K562 (cell line): ENCODE measurements around the gene VPS18. TPM values are rescaled to one million over a fixed set of nuclear protein-coding genes. Genes with fewer than 3 reads are reported as not detected.
A peak's percentile ranks its signal among the peaks of the same experiment; 100 is the strongest.

Experiments
- ATAC-seq: fragments of 200-7000 bp; cut with Tn5 transposase; 3 replicates; pipeline ENCODE4 v1.9.1; 2020; ENCODE audit warnings: moderate library complexity
- BruUV-seq: library from RNA; stranded (reverse); fragments of 400-500 nt; replicated peaks from 2 replicates; lab custom pipeline; 2021; lab: Mats Ljungman, UMichigan
- CTCF ChIA-PET: fragments of 300-600 bp; formaldehyde crosslinking; extraction: SDS; loops from one replicate; lab custom pipeline; 2021; ENCODE audit warnings: low intra/inter-chr PET ratio; lab: Yijun Ruan, JAX
- POLR2A ChIA-PET: fragments of 300-600, 350-650 bp; sonication (Branson Sonifier 250); formaldehyde crosslinking; extraction: SDS; loops from one replicate; lab custom pipeline; 2021; ENCODE audit warnings: antibody characterized with exemption, inconsistent platforms; lab: Yijun Ruan, JAX
- DNase-seq, 4 experiments: peaks; one replicate each; pipeline versions ENCODE4 v3.0.0 to v3.0.0-alpha.2; 2011 to 2018; ENCODE audit warnings: low spot score in 3 of 4, mixed read lengths in 3 of 4; ENCODE audit errors: extremely low read depth in 1 of 4
- FAIRE-seq: peaks from 2 replicates; lab custom pipeline; 2011; peaks lifted over from hg19 to GRCh38; lab: Jason Lieb, UNC
- H2AFZ ChIP-seq: 2 replicates; pipeline ENCODE4 v1.6.0; 2011; ENCODE audit warnings: low read depth, low read length, control low read depth, inconsistent platforms
- H3K27ac ChIP-seq: fragments of 200-600 bp; 3 replicates; pipeline ENCODE4 v1.8.0; 2011; ENCODE audit warnings: low read depth, mild to moderate bottlenecking, control low read depth, inconsistent platforms, low read length, moderate library complexity, mixed read lengths; ENCODE audit errors: extremely low read depth
- H3K27me3 ChIP-seq, 2 experiments: fragments of 300-600 bp in 1 of 2; 2 replicates in 1 of 2; 3 replicates in 1 of 2; pipeline versions ENCODE4 v1.6.0 to v1.8.0; 2011; ENCODE audit warnings: inconsistent platforms in 2 of 2, low read length in 2 of 2, mild to moderate bottlenecking in 1 of 2, mixed read lengths in 1 of 2, moderate library complexity in 1 of 2; ENCODE audit not compliant: control insufficient read depth in 2 of 2, insufficient read depth in 2 of 2
- H3K36me3 ChIP-seq: fragments of 300-600 bp; 3 replicates; pipeline ENCODE4 v1.8.0; 2011; ENCODE audit warnings: mild to moderate bottlenecking, low read length, inconsistent platforms; ENCODE audit not compliant: control insufficient read depth, insufficient read depth
- H3K4me1 ChIP-seq, 2 experiments: fragments of 200-600 bp in 1 of 2; replicated peaks in 1 of 2; 2 replicates in 1 of 2; 3 replicates in 1 of 2; pipeline versions ENCODE4 v1.5.1 to v1.8.0; 2011; ENCODE audit warnings: inconsistent platforms in 2 of 2, low read length in 2 of 2, mild to moderate bottlenecking in 1 of 2, mixed read lengths in 1 of 2, moderate library complexity in 1 of 2; ENCODE audit not compliant: control insufficient read depth in 2 of 2, insufficient read depth in 2 of 2
- H3K4me2 ChIP-seq: 2 replicates; pipeline ENCODE4 v1.6.1; 2011; ENCODE audit warnings: low read length, control low read depth, inconsistent platforms, mixed read lengths; ENCODE audit not compliant: insufficient read depth
- H3K4me3 ChIP-seq: fragments of 200-600 bp; sonication (generic), shearing (Covaris generic); 2 replicates; pipeline ENCODE4 v1.5.1; 2016; ENCODE audit warnings: control low read depth, inconsistent platforms
- H3K79me2 ChIP-seq: fragments of 200-600 bp; 3 replicates; pipeline ENCODE4 v1.8.0; 2011; ENCODE audit warnings: low read length, inconsistent platforms; ENCODE audit not compliant: control insufficient read depth, insufficient read depth
- H3K9ac ChIP-seq, 2 experiments: 2 replicates each; pipeline versions ENCODE4 v1.6.0 to v1.6.1; 2011; ENCODE audit warnings: low read depth in 2 of 2, low read length in 2 of 2, control low read depth in 1 of 2, inconsistent platforms in 1 of 2, mild to moderate bottlenecking in 1 of 2, mixed read lengths in 1 of 2; ENCODE audit not compliant: insufficient read depth in 1 of 2
- H3K9me1 ChIP-seq: one replicate; pipeline ENCODE4 v1.6.0; 2011; ENCODE audit warnings: inconsistent platforms, mild to moderate bottlenecking, low read length, moderate library complexity; ENCODE audit not compliant: control insufficient read depth, insufficient read depth
- H3K9me3 ChIP-seq: replicated peaks from 2 replicates; pipeline ENCODE4 v1.5.1; 2011; ENCODE audit warnings: low read depth, low read length, inconsistent platforms; ENCODE audit not compliant: control insufficient read depth, insufficient read depth
- H4K20me1 ChIP-seq: replicated peaks from 2 replicates; pipeline ENCODE4 v1.6.1; 2011; ENCODE audit warnings: low read length, inconsistent platforms, mixed read lengths; ENCODE audit not compliant: control insufficient read depth, insufficient read depth
- ARID2 ChIP-seq: fragments of 450-650 bp; IDR thresholded peaks from 2 replicates; pipeline ENCODE4 v1.6.1; 2017; ENCODE audit warnings: antibody characterized with exemption, mild to moderate bottlenecking
- DEAF1 ChIP-seq: fragments of 450-650 bp; formaldehyde crosslinking; IDR thresholded peaks from 2 replicates; pipeline ENCODE4 v1.4.0; 2020; ENCODE audit warnings: mild to moderate bottlenecking, moderate library complexity
- FOS ChIP-seq: IDR thresholded peaks from 3 replicates; pipeline ENCODE4 v1.6.1; 2011; ENCODE audit not compliant: insufficient read length; ENCODE audit errors: extremely low read depth
- FOXA1 ChIP-seq: fragments of 450-650 bp; IDR thresholded peaks from 2 replicates; pipeline ENCODE4 v1.6.1; 2016; ENCODE audit warnings: mild to moderate bottlenecking, borderline replicate concordance
- HNRNPL ChIP-seq: fragments of 200-400 bp; formaldehyde crosslinking; IDR thresholded peaks from 2 replicates; pipeline ENCODE4 v1.6.1; 2017; ENCODE audit warnings: low read depth, mild to moderate bottlenecking, low read length
- NCOR1 ChIP-seq: fragments of 450-650 bp; IDR thresholded peaks from 2 replicates; pipeline ENCODE4 v1.6.1; 2016; ENCODE audit warnings: mild to moderate bottlenecking, moderate library complexity
- POLR3G ChIP-seq: IDR thresholded peaks from 2 replicates; pipeline ENCODE4 v1.6.1; 2011; ENCODE audit not compliant: insufficient read length, insufficient replicate concordance; ENCODE audit errors: extremely low read depth
- RHOXF2B ChIP-seq: fragments of 250-450 bp; sonication (Bioruptor Pico); conservative IDR thresholded peaks from 2 replicates; pipeline ENCODE4 v1.5.1; 2021
- SETDB1 ChIP-seq: IDR thresholded peaks from one replicate; pipeline ENCODE4 v1.6.1; 2012; ENCODE audit warnings: low read length, control low read depth, inconsistent platforms
- SP2 ChIP-seq: IDR thresholded peaks from 2 replicates; pipeline ENCODE4 v1.6.1; 2011; ENCODE audit warnings: mild to moderate bottlenecking, low read depth, low read length, moderate library complexity; ENCODE audit not compliant: poor library complexity, severe bottlenecking; ENCODE audit errors: extremely low read depth
- STAT5A ChIP-seq: IDR thresholded peaks from 2 replicates; pipeline ENCODE4 v1.6.1; 2012; ENCODE audit warnings: low read length, inconsistent platforms, borderline replicate concordance
- TBL1XR1 ChIP-seq, 2 experiments: IDR thresholded peaks; 2 replicates each; pipeline ENCODE4 v1.6.1; 2012; ENCODE audit warnings: improper control_type of control experiment in 2 of 2, low read length in 2 of 2, mild to moderate bottlenecking in 1 of 2
- TOE1 ChIP-seq, 2 experiments: fragments of 450-650 bp in 1 of 2; sonication (generic) in 1 of 2; formaldehyde crosslinking in 1 of 2; IDR thresholded peaks; 2 replicates each; pipeline versions ENCODE4 v1.7.1 to v1.8.0; 2016 to 2022; ENCODE audit warnings: borderline replicate concordance in 2 of 2, mild to moderate bottlenecking in 2 of 2, antibody characterized with exemption in 1 of 2, inconsistent platforms in 1 of 2, low read depth in 1 of 2, missing genetic modification reagents in 1 of 2, moderate library complexity in 1 of 2
- ZC3H4 ChIP-seq: sonication (generic); formaldehyde crosslinking; IDR thresholded peaks from 2 replicates; pipeline ENCODE4 v1.9.0; 2021; ENCODE audit warnings: missing genetic modification reagents, borderline replicate concordance
- ZNF121 ChIP-seq: sonication (generic); formaldehyde crosslinking; conservative IDR thresholded peaks from 2 replicates; pipeline ENCODE4 v1.8.0; 2022; ENCODE audit warnings: missing genetic modification reagents
- ZNF395 ChIP-seq: fragments of 200-800 bp; sonication (Bioruptor generic); IDR thresholded peaks from 2 replicates; pipeline ENCODE4 v1.6.1; 2017; ENCODE audit warnings: missing genetic modification characterization, missing compliant biosample characterization
- ZSCAN32 ChIP-seq: fragments of 450-650 bp; formaldehyde crosslinking; IDR thresholded peaks from 2 replicates; pipeline ENCODE4 v1.4.0; 2020; ENCODE audit warnings: mild to moderate bottlenecking, moderate library complexity
- WGBS: fragments of 100-300 bp; shearing (Covaris generic); methylation state at CpG from one replicate; pipeline ENCODE4 v1.1.6; 2016; ENCODE audit warnings: low coverage, mixed read lengths; ENCODE audit not compliant: insufficient coverage; ENCODE audit errors: missing lambda C conversion rate; 5-methylcytosine and 5-hydroxymethylcytosine counted together
- in situ Hi-C: fragments of 300-500 bp; cut with MboI; formaldehyde crosslinking; loops from 4 replicates; pipeline ENCODE4 v1.15.0; 2018; ENCODE audit warnings: inconsistent platforms, mixed read lengths
- intact Hi-C: fragments of 100-400 bp; cut with micrococcal nuclease; formaldehyde crosslinking; loops from 2 replicates; pipeline ENCODE4 v1.14.2; 2022
- polyA plus RNA-seq, 8 experiments: library from polyadenylated mRNA; depleted of rRNA in 4 of 8; stranded (reverse) in 5 of 8; unstranded in 3 of 8; fragments of >200 nt; fragmentation: Nextera tagmentation in 2 of 8; fragmentation: Illumina TruSeq in 1 of 8; extraction: Ambion mirVana in 2 of 8; extraction: Trizol in 1 of 8; gene quantifications; 2 replicates each; pipeline versions ENCODE4 v1.2.1 to v1.2.3, GENCODE V29; 2011 to 2014; ENCODE audit warnings: inconsistent platforms in 1 of 8, missing spikeins in 1 of 8
- total RNA-seq, 7 experiments: library from RNA; depleted of rRNA in 6 of 7; stranded (reverse); fragments of >200 nt in 6 of 7; fragmentation: Illumina TruSeq in 2 of 7; extraction: Trizol in 2 of 7; gene quantifications; 2 replicates each; pipeline versions ENCODE4 v1.2.1 to v1.2.3, GENCODE V29; 2011 to 2021; ENCODE audit warnings: low replicate concordance in 1 of 7

Gene VPS18
- total and polyA plus RNA-seq, 9 of the 15 experiments (the other 6 are each of a cell fraction or from before 2014, with no cell fraction given) = 0.73 to 19.9 (median 8.5) TPM

GRCh38 chr15:40922608-40923005 is 28.4 kb downstream of the VPS18 start:
- Histone ChIP-seq H3K9me3 (no peaks in the 10 kb centered on the region), H3K27ac (no peak overlapping the region), H4K20me1 (0 out of 2 replicates have a peak, but pooled peaks cover 4% of the 10 kb centered on the region), H3K4me2 (no peak overlapping the region), H2AFZ (no peak overlapping the region), H3K36me3 (no peaks in the 10 kb centered on the region), H3K4me1 (peaks cover 4 to 41% of the 10 kb centered on the region in 2 experiments; a peak in 3 of 5 replicates), H3K4me3 (no peak overlapping the region), H3K79me2 (no peaks in the 10 kb centered on the region), H3K9ac (peak overlapping the region in 1 of 2 experiments; percentile 43; a peak in 1 of 4 replicates), H3K9me1 (no peaks in the 10 kb centered on the region), H3K27me3 (peaks cover 0 to 12% of the 10 kb centered on the region in 2 experiments; a peak in 2 of 5 replicates)
- FAIRE-seq (no peak), DNase-seq (no peak), ATAC-seq (no peak)
- WGBS = 41% methylated on average over 10 of the region's 10 CpGs
- CTCF ChIA-PET = no interaction called here
- POLR2A ChIA-PET = interaction anchor here (0.9 to 1.3 kb wide), 2 partner anchors 13 to 15 kb away, joined by 3 read pairs; no protein-coding TSS in a partner anchor
- intact Hi-C loops = no loop called here
- BruUV-seq = no TSS peak
- in situ Hi-C loops = no loop called here
- no peak for TF ChIP-seq ZNF121 (CRISPR knock-in tag)
- no peak for TF ChIP-seq SP2
- no peak for TF ChIP-seq DEAF1 (CRISPR knock-in tag)
- no peak for TF ChIP-seq ZC3H4 (CRISPR knock-in tag)
- TF ChIP-seq ZNF395 = no peak
- no peak for TF ChIP-seq STAT5A
- TF ChIP-seq RHOXF2B = no peak
- TF ChIP-seq TBL1XR1 (IDR thresholded peaks at IDR 0.05; ENCODE audit: low read length in 2 of 2) = no peak
- TF ChIP-seq NCOR1 = no peak
- TF ChIP-seq TOE1 (IDR thresholded peaks at IDR 0.05; ENCODE audit: borderline replicate concordance) = no peak
- TF ChIP-seq TOE1 (CRISPR knock-in tag; IDR thresholded peaks at IDR 0.05; ENCODE audit: borderline replicate concordance, low read depth) = no peak
- no peak for TF ChIP-seq POLR3G
- no peak for TF ChIP-seq FOS
- no peak for TF ChIP-seq HNRNPL
- TF ChIP-seq FOXA1 = no peak
- TF ChIP-seq ARID2 = no peak
- no peak for TF ChIP-seq SETDB1
- no peak for TF ChIP-seq ZSCAN32 (CRISPR knock-in tag)
